ENCODE results near the gene PATJ.
"Not testable (repeated sequence)": the region's sequence is repeated elsewhere in the genome, so short reads cannot be mapped to it uniquely, and the experiment has no call there.

The PATJ gene

GRCh38 chr1:61741711-61742619 is at the start of gene PATJ:
PATJ (plus strand) TSS chr1:61742480; CDS start chr1:61762893, 20,413 bp downstream.
- peak; percentile 70 for DNase-seq (ENCODE audit: low spot score)

GRCh38 chr1:61699911-61700851 is 42.1 kb upstream of the PATJ start:
- no peak for DNase-seq (ENCODE audit: low spot score)

GRCh38 chr1:61708953-61709907 is 33.0 kb upstream of the PATJ start:
- DNase-seq (ENCODE audit: low spot score), result no peak

- DNase-seq (ENCODE audit: low spot score), result no peak
Observed at GRCh38 chr1:61709908-61710289, 32.4 kb upstream of the PATJ start.

GRCh38 chr1:61711257-61711656 is 31.0 kb upstream of the PATJ start:
- not testable (repeated sequence) for DNase-seq (ENCODE audit: low spot score)

GRCh38 chr1:61711969-61712368 is 30.3 kb upstream of the PATJ start:
- DNase-seq (ENCODE audit: low spot score), result no peak

- DNase-seq (ENCODE audit: low spot score), result not testable (repeated sequence)
Observed at GRCh38 chr1:61718996-61719663, 23.1 kb upstream of the PATJ start.

- no peak for DNase-seq (ENCODE audit: low spot score)
Observed at GRCh38 chr1:61724506-61724812, 17.8 kb upstream of the PATJ start.

- DNase-seq (ENCODE audit: low spot score), result peak; percentile 87
Observed at GRCh38 chr1:61724813-61725694, 17.2 kb upstream of the PATJ start, which contains the start of gene TM2D1. TM2D1 (minus strand) TSS chr1:61725141; CDS start chr1:61725120, 21 bp downstream.

GRCh38 chr1:61727544-61727943 is 14.7 kb upstream of the PATJ start:
- DNase-seq (ENCODE audit: low spot score), result no peak

GRCh38 chr1:61730679-61731078 is 11.6 kb upstream of the PATJ start:
- DNase-seq (ENCODE audit: low spot score), result not testable (repeated sequence)

- no peak for DNase-seq (ENCODE audit: low spot score)
Observed at GRCh38 chr1:61732726-61733125, 9.6 kb upstream of the PATJ start.

GRCh38 chr1:61740751-61741700 is 1.3 kb upstream of the PATJ start:
- DNase-seq (ENCODE audit: low spot score), result no peak

GRCh38 chr1:61742620-61743430 is 545 bp downstream of the PATJ start:
- no peak for DNase-seq (ENCODE audit: low spot score)

- no peak for DNase-seq (ENCODE audit: low spot score)
Observed at GRCh38 chr1:61743431-61743705, 1.1 kb downstream of the PATJ start.

- DNase-seq (ENCODE audit: low spot score), result no peak
Observed at GRCh38 chr1:61743716-61744580, 1.7 kb downstream of the PATJ start.

GRCh38 chr1:61746813-61747212 is 4.5 kb downstream of the PATJ start:
- no peak for DNase-seq (ENCODE audit: low spot score)
